Measurements from ENCODE around the gene TCF3.

TCF3 gene

DNA sequence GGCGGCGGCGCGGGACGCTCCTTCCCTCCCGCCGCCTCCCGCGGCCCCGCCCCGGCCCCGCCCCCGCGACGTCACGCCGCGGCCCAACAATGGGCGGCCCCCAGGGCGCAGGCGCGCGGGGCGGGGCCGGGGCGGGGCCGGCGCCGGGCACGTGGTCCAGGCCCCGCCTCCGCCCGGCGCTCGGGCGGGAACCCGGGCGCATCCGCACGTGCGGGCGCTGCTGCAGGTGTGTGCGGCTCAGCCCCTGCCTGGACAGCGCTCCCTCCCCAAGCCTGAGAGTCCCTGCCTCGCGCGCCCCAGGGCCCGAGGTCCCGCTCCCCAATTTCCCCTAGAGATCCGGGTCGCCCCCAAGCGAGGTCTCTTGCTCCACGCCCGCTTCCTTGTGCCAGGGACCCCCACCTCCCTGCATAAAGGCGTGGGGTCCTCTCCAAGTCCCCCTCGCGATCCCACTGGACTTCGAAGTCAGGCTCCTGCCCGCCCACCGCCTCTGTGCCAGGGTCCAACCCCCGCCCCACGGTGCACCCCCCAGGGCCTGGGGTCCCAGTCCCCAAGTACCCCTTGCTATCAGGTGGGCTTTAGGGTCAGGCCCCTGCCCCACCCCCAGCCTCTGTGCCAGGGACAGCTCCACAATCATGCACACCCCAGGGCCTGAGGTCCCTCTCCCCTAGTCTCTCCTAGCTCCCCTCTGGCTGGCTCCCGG, 83.9 kb downstream of the TCF3 start, which contains the start of gene MEX3D:
MEX3D (minus strand) TSS at position 6 of the 700 bp plus-strand sequence. CDS start 267 bp downstream, outside the sequence.
- Histone ChIP-seq H2AFZ (ENCODE audit: low read depth, low read length, severe bottlenecking) (no peak within 1 kb of the TSS), H3K9me3 (ENCODE audit: insufficient read depth, low read length) (0 out of 2 replicates have a peak, but pooled peaks cover 3% of the 10 kb centered on the region), H3K36me3 (ENCODE audit: low read length) (no peaks in the 10 kb centered on the region), H3K9me2 (replicated peaks; ENCODE audit: insufficient read depth, low read length) (no peaks in the 10 kb centered on the region), H4K20me1 (ENCODE audit: low read depth, low read length) (no peaks in the 10 kb centered on the region), H3K27me3 (ENCODE audit: low read length) (no peaks in the 10 kb centered on the region), H3K79me2 (ENCODE audit: insufficient read depth, low read length) (no peaks in the 10 kb centered on the region), H3K9ac (ENCODE audit: low read length) (no peak within 1 kb of the TSS), H3K4me2 (ENCODE audit: low read depth, low read length, poor library complexity, severe bottlenecking) (peak within 1 kb of the TSS; percentile 30), H3F3A (ENCODE audit: insufficient read depth) (0 out of 2 replicates have a peak, but pooled peaks cover 4% of the 10 kb centered on the region), H3K27ac (ENCODE audit: low read depth, low read length) (no peak within 1 kb of the TSS), H3K4me3 (ENCODE audit: insufficient read depth, low read length, poor library complexity, severe bottlenecking) (peak within 1 kb of the TSS; percentile 10)
- TF ChIP-seq, protein P1, sequence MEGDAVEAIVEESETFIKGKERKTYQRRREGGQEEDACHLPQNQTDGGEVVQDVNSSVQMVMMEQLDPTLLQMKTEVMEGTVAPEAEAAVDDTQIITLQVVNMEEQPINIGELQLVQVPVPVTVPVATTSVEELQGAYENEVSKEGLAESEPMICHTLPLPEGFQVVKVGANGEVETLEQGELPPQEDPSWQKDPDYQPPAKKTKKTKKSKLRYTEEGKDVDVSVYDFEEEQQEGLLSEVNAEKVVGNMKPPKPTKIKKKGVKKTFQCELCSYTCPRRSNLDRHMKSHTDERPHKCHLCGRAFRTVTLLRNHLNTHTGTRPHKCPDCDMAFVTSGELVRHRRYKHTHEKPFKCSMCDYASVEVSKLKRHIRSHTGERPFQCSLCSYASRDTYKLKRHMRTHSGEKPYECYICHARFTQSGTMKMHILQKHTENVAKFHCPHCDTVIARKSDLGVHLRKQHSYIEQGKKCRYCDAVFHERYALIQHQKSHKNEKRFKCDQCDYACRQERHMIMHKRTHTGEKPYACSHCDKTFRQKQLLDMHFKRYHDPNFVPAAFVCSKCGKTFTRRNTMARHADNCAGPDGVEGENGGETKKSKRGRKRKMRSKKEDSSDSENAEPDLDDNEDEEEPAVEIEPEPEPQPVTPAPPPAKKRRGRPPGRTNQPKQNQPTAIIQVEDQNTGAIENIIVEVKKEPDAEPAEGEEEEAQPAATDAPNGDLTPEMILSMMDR (IDR thresholded peaks at IDR 0.05; ENCODE audit: insufficient read depth, low read length, poor library complexity, severe bottlenecking) = no peak
- no peak for TF ChIP-seq EZH2phosphoT487 (conservative IDR thresholded peaks at IDR 0.05; ENCODE audit: low read length)

DNA sequence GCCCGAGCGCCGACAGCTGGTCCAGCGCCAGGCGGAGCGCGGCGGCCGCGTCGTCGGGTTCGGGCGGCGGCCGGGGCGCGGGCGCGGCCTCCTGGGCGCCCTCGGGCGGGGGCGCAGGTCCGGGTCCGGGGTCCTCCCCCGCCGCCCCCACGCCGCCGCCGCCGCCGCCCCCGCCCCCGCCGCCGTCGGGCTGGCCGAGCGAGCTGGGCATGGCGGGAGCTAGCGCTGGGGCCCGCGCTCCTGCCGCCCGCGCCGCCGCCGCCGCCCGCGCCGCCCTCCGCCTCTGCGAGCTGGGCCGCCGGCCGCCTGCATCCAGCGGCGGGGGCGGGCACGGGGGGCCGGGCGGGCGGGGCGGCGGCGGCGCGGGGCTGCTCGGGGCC, 84.6 kb downstream of the TCF3 start:
- Histone ChIP-seq H3K36me3 (ENCODE audit: low read length) (no peaks in the 10 kb centered on the region), H3K4me2 (ENCODE audit: low read depth, low read length, poor library complexity, severe bottlenecking) (no peak overlapping the region), H3F3A (ENCODE audit: insufficient read depth) (0 out of 2 replicates have a peak, but pooled peaks cover 4% of the 10 kb centered on the region), H3K9ac (ENCODE audit: low read length) (no peak overlapping the region), H3K27me3 (ENCODE audit: low read length) (no peaks in the 10 kb centered on the region), H4K20me1 (ENCODE audit: low read depth, low read length) (no peaks in the 10 kb centered on the region), H3K4me3 (ENCODE audit: insufficient read depth, low read length, poor library complexity, severe bottlenecking) (no peak overlapping the region), H3K9me2 (replicated peaks; ENCODE audit: insufficient read depth, low read length) (no peaks in the 10 kb centered on the region), H2AFZ (ENCODE audit: low read depth, low read length, severe bottlenecking) (no peak overlapping the region), H3K9me3 (ENCODE audit: insufficient read depth, low read length) (0 out of 2 replicates have a peak, but pooled peaks cover 3% of the 10 kb centered on the region), H3K79me2 (ENCODE audit: insufficient read depth, low read length) (no peaks in the 10 kb centered on the region), H3K27ac (ENCODE audit: low read depth, low read length) (no peak overlapping the region)
- TF ChIP-seq, protein P1 (IDR thresholded peaks at IDR 0.05; ENCODE audit: insufficient read depth, low read length, poor library complexity, severe bottlenecking) = no peak
- no peak for TF ChIP-seq EZH2phosphoT487 (conservative IDR thresholded peaks at IDR 0.05; ENCODE audit: low read length)

GRCh38 chr19:1567116-1567847, 85.1 kb downstream of the TCF3 start:
- Histone ChIP-seq H3F3A (ENCODE audit: insufficient read depth) (0 out of 2 replicates have a peak, but pooled peaks cover 4% of the 10 kb centered on the region), H3K79me2 (ENCODE audit: insufficient read depth, low read length) (no peaks in the 10 kb centered on the region), H3K4me3 (ENCODE audit: insufficient read depth, low read length, poor library complexity, severe bottlenecking) (peak overlapping the region; percentile 10), H3K27me3 (ENCODE audit: low read length) (no peaks in the 10 kb centered on the region), H3K9me2 (replicated peaks; ENCODE audit: insufficient read depth, low read length) (no peaks in the 10 kb centered on the region), H3K9ac (ENCODE audit: low read length) (no peak overlapping the region), H3K4me2 (ENCODE audit: low read depth, low read length, poor library complexity, severe bottlenecking) (peak overlapping the region; percentile 30), H2AFZ (ENCODE audit: low read depth, low read length, severe bottlenecking) (no peak overlapping the region), H3K27ac (ENCODE audit: low read depth, low read length) (no peak overlapping the region), H3K9me3 (ENCODE audit: insufficient read depth, low read length) (0 out of 2 replicates have a peak, but pooled peaks cover 3% of the 10 kb centered on the region), H4K20me1 (ENCODE audit: low read depth, low read length) (no peaks in the 10 kb centered on the region), H3K36me3 (ENCODE audit: low read length) (no peaks in the 10 kb centered on the region)
- TF ChIP-seq, protein P1 (IDR thresholded peaks at IDR 0.05; ENCODE audit: insufficient read depth, low read length, poor library complexity, severe bottlenecking) = no peak
- TF ChIP-seq EZH2phosphoT487 (conservative IDR thresholded peaks at IDR 0.05; ENCODE audit: low read length) = no peak
